ENCODE measurements around the gene TSPAN31. TPM values are rescaled to one million over a fixed set of nuclear protein-coding genes. Genes with fewer than 3 reads are reported as not detected.

TSPAN31 gene
- total and polyA plus RNA-seq, 2 of the 8 experiments (the other 6 are each of a cell fraction or from before 2014, with no cell fraction given), result 15.8 to 31.4 TPM

- TF ChIP-seq CHD7 (IDR thresholded peaks at IDR 0.05; ENCODE audit: insufficient replicate concordance, low read length) (no peak), TAF7 (optimal IDR thresholded peaks at IDR 0.05; ENCODE audit: borderline replicate concordance, low read depth, low read length) (peak; percentile 98), EP300 (IDR thresholded peaks at IDR 0.05; ENCODE audit: borderline replicate concordance in 1 of 2, low read depth in 2 of 2, low read length in 2 of 2) (0 out of 3 replicates have a peak, but pooled peaks of 1 of the 2 experiments have one; percentile 66), SRF (IDR thresholded peaks at IDR 0.05; ENCODE audit: low read depth, low read length) (peak; percentile 65), ASH2L (IDR thresholded peaks at IDR 0.05; ENCODE audit: low read length) (peak; percentile 76), RAD21 (IDR thresholded peaks at IDR 0.05 in 1 of 2, conservative IDR thresholded peaks at IDR 0.05 in 1 of 2; ENCODE audit: low read depth in 2 of 2, low read length in 2 of 2) (no peak), EZH2 (IDR thresholded peaks at IDR 0.05; ENCODE audit: low read depth, low read length, severe bottlenecking) (no peak), SIN3A (conservative IDR thresholded peaks at IDR 0.05 in 1 of 2, IDR thresholded peaks at IDR 0.05 in 1 of 2; ENCODE audit: low read depth in 1 of 2, low read length in 2 of 2) (peak; percentile 93 to 98; a peak in 3 of 4 replicates), TBP (IDR thresholded peaks at IDR 0.05; ENCODE audit: low read depth, low read length) (peak; percentile 93), SP1 (IDR thresholded peaks at IDR 0.05; ENCODE audit: low read depth, low read length) (peak; percentile 94)
Observed at GRCh38 chr12:57771873-57772428, 27.1 kb downstream of the TSPAN31 start, which contains the start of gene METTL1 (continued).

Measured in H1 (cell line).